NCI-H187 (cell line): ENCODE results near the gene TUBB8.
"Not testable (repeated sequence)": the region's sequence is repeated elsewhere in the genome, so short reads cannot be mapped to it uniquely, and the experiment has no call there.

Source experiments
- DNase-seq, 2 experiments: peaks; one replicate each; lab custom pipeline; 2025; lab: John Stamatoyannopoulos, UW

The TUBB8 gene

GRCh38 chr10:48996-49395 is at the start of gene TUBB8:
Gene TUBB8, minus strand, starts transcription at chr10:49296. Its CDS starts 58 bp downstream, at chr10:49238.
- no peak for DNase-seq

- no peak for DNase-seq
These were observed 47.4 kb upstream of the TUBB8 start for GRCh38 chr10:96466-96865.

DNA sequence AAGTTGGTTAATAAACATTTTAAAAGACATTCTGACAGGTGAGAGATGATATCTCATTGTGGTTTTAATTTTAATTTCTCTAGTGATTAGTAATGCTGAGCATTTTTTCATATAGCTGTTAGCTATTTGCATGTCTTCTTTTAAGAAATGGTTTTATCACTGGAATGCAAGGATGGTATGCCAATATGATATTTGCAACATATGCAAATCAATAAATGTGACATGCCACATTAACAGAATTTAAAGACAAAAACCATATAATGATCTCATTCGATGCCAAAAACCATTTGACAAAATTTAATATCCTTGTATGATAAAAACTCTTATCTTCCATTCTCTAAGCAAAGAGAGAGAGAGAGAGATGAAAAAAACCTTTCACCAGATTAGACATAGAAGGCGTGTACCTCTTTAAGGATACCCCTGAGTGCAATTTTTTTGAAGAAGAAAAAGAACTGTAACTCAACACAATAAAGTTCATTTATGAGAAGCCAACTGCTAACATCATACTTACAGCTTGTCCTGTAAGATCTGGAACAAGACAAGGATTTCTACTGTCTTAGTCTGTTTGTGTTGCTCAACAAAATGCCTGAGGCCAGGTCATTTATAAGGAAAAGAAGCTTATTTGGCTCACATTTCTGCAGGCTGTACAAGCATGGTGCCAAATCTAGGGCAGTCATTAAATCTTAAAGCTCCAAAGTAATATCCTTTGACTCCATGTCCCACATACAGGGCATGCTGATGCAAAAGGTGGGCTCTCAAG is 46.4 kb upstream of the TUBB8 start:
- DNase-seq, result no peak

GRCh38 chr10:94613-95012 is 45.5 kb upstream of the TUBB8 start:
- no peak for DNase-seq

GRCh38 chr10:92846-93245 is 43.8 kb upstream of the TUBB8 start:
- DNase-seq, result no peak

GRCh38 chr10:92153-92552 is 43.1 kb upstream of the TUBB8 start:
- DNase-seq, result no peak

DNA sequence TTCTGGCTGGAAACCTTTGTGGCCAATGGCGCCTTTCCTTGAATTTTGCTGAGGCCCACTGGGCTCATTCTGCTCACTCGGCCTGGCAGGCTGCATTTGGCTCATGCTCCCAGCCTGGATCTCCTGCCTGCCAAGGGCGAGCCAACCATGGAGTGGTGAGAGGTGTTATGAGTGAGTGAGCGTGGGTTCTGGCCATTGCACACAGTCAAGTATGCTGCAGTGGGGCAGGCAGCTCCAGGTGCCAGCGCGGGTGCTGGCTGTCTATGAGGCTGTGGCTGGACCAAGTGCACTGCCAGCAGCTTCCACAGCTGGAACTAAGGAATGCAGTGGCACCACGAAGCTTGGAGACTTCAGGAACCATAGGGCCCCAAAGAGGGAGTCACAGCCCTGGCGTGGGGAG is 42.2 kb upstream of the TUBB8 start:
- no peak for DNase-seq

- DNase-seq, result no peak
These were observed 41.1 kb upstream of the TUBB8 start for GRCh38 chr10:90161-90560.

GRCh38 chr10:89248-89647 is 40.2 kb upstream of the TUBB8 start:
- DNase-seq, result no peak

DNA sequence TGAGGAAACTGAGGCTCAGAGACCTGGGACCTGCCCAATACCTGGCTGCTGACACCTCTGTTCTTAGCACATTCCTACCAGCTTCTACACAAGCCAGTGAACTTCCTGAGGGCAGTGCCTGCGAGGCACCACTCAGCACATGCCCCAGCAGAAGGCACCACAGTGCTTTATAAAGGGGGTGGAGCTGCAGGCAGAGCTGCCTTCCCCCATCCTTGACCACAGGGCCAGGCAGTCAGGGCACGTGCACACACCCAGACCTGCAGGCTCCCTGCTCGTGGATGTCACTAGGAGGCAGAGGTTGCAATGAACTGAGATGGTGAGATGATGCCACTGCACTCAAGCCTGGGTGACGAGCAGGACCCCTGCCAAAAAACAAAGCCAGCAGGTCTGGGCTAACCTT is 39.2 kb upstream of the TUBB8 start:
- DNase-seq, result no peak

DNA sequence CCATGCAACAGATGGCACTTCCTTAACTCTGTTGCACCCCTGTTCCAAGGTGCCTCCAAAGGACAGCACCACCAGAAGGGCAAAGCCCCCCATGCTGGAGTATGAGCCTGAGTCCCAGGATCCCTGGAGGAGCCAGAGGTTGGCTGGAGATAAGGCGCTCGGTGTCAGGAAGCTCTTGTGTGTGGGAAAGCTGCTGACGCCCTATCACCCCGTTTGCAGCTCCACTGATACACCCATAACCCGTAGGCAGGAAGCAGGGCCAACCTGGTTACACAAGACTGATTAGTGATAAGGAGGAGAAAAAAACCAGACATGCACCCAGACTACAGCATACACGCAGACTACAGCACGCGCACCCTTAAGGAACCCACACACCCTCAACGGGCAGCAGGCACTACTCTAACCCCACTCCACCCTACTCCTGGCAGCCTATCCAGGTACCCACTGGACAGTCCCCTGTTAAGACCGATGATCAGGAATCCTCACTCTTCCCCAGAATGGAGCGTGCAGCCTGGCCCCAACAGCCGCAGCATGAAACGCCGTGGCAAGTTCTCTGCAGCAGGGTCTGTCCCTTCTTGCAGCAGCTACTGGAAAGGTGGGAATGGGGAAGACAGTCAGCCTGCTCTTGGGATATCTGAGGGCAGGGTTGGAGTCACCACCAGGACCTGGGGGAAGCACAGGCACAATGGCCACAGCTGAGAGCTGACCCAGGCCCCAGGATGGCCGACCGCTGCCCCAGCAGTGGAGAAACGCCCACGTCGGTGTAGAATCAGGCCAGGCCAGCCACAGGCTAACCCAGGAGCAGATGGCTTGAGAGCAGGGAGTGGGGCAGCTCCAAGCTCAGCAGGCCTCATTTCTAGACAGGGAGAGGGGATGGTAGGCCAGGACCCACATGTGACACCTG is 38.3 kb upstream of the TUBB8 start:
- no peak for DNase-seq

- no peak for DNase-seq
These were observed 36.9 kb upstream of the TUBB8 start for GRCh38 chr10:86031-86430.

DNA sequence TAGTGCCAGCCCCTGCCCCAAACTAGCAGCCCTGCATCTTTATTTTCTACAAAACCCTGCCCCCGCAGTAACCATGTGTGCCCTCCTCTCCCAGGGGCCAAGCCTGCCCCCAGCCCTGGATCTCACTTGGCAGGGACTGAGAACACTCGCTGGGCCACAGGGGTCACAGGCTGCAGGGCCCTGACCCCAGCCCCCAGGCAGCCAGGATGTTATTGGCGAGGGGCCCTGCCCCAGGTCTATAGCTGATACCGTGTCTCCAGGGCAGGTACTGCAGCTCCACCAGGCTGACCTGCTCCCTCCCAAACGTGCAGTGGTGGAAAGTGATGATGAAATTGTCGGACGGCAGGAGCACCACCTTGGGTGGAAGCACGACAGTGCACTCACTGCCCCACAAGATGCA is 35.9 kb upstream of the TUBB8 start:
- no peak for DNase-seq

- no peak for DNase-seq
These were observed 34.9 kb upstream of the TUBB8 start for GRCh38 chr10:83930-84530.

DNA sequence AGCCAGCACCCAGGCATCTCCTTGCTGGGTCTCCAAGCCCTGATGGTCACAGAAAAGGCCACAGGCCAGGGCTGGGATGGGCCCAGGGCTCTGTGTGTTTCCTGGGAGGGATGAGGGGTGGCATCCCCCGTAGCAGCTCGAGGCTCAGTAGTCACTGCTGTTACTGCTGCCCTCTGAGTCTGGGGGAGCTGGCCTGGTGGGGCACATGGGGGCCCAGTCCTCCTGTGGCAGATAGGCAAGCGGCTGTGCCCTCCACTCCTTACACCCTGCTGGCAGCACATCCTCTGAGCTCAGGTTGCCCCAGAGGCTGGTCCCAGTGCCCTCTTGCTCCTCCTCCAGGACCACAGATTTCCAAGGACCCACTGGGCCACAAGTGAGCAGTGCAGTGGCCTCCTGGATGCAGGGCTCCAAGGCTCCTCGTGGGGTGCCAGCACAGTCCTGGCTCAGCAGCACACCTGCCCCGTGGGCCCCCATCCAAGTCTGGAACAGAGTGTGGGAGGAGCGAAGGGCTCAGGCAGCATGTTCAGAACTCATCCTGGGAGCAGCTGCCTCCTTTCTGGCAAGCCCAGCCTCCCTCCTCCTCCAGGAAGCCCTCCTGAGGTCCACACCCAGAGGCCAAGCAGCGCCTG is 31.5 kb upstream of the TUBB8 start:
- DNase-seq, result no peak

DNA sequence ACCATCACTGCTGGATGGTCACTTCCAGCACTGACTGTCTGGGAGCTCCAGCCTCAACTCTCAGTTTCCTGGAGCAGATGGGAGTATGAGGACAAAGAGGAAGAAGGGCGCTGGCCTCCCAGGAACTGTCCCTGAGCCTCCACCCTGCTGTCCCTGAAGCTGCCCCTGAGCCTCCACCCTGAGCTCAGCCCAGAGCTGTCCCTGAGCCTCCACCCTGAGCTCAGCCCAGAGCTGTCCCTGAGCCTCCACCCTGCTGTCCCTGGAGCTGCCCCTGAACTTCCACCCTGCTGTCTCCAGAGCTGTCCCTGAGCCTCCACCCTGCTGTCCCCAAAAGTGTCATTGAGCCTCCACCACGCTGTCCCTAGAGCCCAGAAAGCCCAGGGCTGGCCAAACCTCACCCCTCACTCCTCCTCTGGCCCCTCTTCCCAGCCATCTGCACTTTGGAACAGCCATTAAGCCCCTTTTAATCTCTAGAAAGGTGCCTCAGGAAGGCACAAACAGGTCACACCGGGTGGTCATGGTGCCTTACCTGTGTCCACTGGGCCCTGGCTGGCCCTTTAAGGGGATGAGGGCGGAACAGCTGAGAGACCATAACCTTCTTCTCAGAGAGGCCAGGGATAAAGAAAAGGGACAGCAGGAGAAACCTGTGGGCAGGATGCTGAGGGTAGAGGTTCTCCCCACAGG is 30.6 kb upstream of the TUBB8 start:
- no peak for DNase-seq

DNA sequence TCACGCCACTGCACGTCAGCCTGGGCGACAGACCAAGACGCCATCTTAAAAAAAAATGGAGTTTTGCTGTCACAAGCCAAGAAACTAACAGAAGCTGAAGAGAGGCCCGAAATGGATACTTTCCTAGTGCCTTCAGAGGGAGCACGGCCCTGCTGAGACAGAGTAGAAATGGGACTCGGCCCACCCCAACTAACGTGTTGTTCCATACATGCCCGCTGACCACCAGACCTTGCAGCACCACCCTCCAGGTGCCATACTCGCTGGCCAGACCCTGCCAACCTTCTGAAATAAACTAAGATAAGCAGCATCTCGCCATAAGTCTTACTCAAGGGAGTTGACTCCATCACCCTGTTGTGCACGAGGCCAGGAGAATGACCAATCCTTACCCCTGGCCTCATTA is 29.5 kb upstream of the TUBB8 start:
- no peak for DNase-seq

DNA sequence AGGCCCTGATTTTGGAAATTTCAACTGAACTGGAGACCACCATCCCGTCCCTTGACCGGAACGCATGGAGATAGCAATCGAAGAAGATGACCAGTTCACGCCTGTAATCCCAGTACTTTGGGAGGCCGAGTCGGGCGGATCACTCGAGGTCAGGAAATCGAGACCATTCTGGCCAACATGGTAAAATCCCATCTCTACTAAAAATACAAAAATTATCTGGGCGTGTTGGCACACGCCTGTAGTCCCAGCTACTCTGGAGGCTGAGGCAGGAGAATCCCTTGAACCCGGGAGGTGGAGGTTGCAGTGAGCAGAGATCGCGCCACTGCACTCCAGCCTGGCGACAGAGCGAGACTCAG is 25.1 kb upstream of the TUBB8 start:
- not testable (repeated sequence) for DNase-seq

DNA sequence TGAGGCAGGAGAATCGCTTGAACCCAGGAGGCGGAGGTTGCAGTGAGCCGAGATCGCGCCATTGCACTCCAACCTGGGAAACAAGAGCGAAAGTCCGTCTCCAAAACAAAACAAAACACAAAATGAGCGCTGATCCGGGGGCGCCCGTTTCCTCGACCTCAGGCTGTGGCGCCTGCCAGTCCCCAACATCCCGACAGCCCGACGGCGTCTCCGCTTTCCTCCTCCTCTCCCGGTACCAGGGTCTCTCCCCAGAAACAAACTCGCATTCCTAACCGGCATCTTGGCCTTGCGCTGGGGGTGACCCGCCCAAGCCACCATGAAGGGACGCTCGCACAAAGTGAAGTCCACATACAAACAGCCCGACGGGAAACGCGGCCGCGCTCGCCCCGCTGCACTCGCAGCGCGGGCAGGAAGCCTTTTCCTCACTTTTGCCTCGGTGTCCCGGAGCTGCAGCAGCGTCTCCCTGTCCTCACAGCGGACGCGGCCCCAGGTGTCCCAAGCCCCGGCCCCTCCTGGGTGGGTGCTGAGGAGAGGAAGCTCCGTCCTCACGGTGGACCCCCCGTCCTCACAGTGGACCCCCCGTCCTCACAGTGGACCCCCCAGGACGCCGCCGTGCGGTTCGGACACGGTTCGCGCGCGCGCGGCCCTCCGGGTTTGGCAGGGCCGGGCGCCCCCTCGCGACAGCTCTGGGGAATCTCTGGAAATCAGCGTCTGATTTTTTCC is 24.6 kb upstream of the TUBB8 start:
- not testable (repeated sequence) for DNase-seq

DNA sequence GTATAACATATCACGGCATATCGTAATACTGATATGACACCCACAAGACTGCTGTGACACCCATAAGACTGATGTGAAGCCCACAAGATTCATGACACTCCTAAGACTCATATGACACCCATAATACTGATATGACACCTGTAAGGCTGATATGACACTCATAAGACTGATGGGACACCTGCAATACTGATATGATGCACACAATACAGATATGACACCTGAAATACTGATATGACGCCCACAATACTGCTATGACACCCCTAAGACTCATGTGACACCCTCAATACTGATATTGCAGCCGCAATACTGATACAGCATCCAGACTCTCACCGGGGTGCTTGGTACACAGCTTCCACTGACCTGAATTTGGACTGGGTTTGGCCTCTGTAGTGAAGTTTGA is 19.1 kb upstream of the TUBB8 start:
- not testable (repeated sequence) for DNase-seq

- not testable (repeated sequence) for DNase-seq
These were observed 830 bp upstream of the TUBB8 start for GRCh38 chr10:49926-50325.
